Endothelial cell of umbilical vein (primary cell): ENCODE data around the gene PTPRD. TPM values are rescaled to one million over a fixed set of nuclear protein-coding genes. Genes with fewer than 3 reads are reported as not detected.

Experiments used
- BruUV-seq: library from RNA; stranded (reverse); fragments of 400-500 nt; replicated peaks from 2 replicates; lab custom pipeline; 2021; lab: Mats Ljungman, UMichigan
- CTCF ChIA-PET: fragments of 300-600, 350-600 bp; sonication (Branson Sonifier 250); formaldehyde crosslinking; loops from one replicate; lab custom pipeline; 2021; ENCODE audit warnings: antibody characterized with exemption, inconsistent platforms; lab: Charles Lee
- POLR2A ChIA-PET: fragments of 300-600, 350-600 bp; sonication (Branson Sonifier 250); formaldehyde crosslinking; loops from one replicate; lab custom pipeline; 2021; ENCODE audit warnings: antibody characterized with exemption, inconsistent platforms; lab: Charles Lee
- DNase-seq: peaks from one replicate; pipeline ENCODE4 v3.0.0-alpha.2; 2011; ENCODE audit warnings: low read depth, low spot score
- FAIRE-seq: peaks from 2 replicates; lab custom pipeline; 2011; peaks lifted over from hg19 to GRCh38; lab: Jason Lieb, UNC
- H2AFZ ChIP-seq: 2 replicates; pipeline ENCODE4 v1.6.0; 2012; ENCODE audit warnings: low read depth, low read length, control low read depth, inconsistent platforms
- H3K27ac ChIP-seq: 2 replicates; pipeline ENCODE4 v1.5.1; 2011; ENCODE audit warnings: low read depth, mild to moderate bottlenecking, control low read depth, low read length, moderate library complexity; ENCODE audit not compliant: insufficient read depth
- H3K27me3 ChIP-seq, 2 experiments: 2 replicates each; pipeline versions ENCODE4 v1.6.0 to v1.6.1; 2011; ENCODE audit warnings: low read length in 2 of 2, mixed read lengths in 1 of 2; ENCODE audit not compliant: control insufficient read depth in 2 of 2, insufficient read depth in 2 of 2
- H3K36me3 ChIP-seq, 2 experiments: 2 replicates in 1 of 2; 3 replicates in 1 of 2; pipeline ENCODE4 v1.5.1; 2011; ENCODE audit warnings: low read length in 2 of 2, mild to moderate bottlenecking in 1 of 2, moderate library complexity in 1 of 2; ENCODE audit not compliant: control insufficient read depth in 2 of 2, insufficient read depth in 2 of 2; ENCODE audit errors: extremely low read depth in 1 of 2
- H3K4me1 ChIP-seq: 3 replicates; pipeline ENCODE4 v1.5.1; 2011; ENCODE audit warnings: mild to moderate bottlenecking, low read length; ENCODE audit not compliant: control insufficient read depth, insufficient read depth; ENCODE audit errors: extremely low read depth
- H3K4me2 ChIP-seq: 2 replicates; pipeline ENCODE4 v1.6.1; 2011; ENCODE audit warnings: low read length, control low read depth, mixed read lengths; ENCODE audit not compliant: insufficient read depth
- H3K4me3 ChIP-seq, 3 experiments: fragments of 200-600 bp in 1 of 3; sonication (generic), shearing (Covaris generic) in 1 of 3; replicated peaks in 1 of 3; 2 replicates each; pipeline ENCODE4 v1.5.1; 2011 to 2016; ENCODE audit warnings: control low read depth in 3 of 3, low read length in 3 of 3, mild to moderate bottlenecking in 2 of 3, inconsistent platforms in 1 of 3, low read depth in 1 of 3, moderate library complexity in 1 of 3; ENCODE audit not compliant: insufficient read depth in 1 of 3
- H3K79me2 ChIP-seq: 2 replicates; pipeline ENCODE4 v1.6.0; 2012; ENCODE audit warnings: low read length, inconsistent platforms; ENCODE audit not compliant: control insufficient read depth, insufficient read depth
- H3K9ac ChIP-seq: replicated peaks from 2 replicates; pipeline ENCODE3; 2011; ENCODE audit warnings: low read length, control low read depth; ENCODE audit not compliant: insufficient read depth; ENCODE audit errors: extremely low read depth
- H3K9me1 ChIP-seq: replicated peaks from 3 replicates; pipeline ENCODE4 v1.6.0; 2011; ENCODE audit warnings: mild to moderate bottlenecking, low read length; ENCODE audit not compliant: control insufficient read depth, insufficient read depth; ENCODE audit errors: extremely low read depth
- H3K9me3 ChIP-seq: replicated peaks from 2 replicates; pipeline ENCODE4 v1.5.1; 2012; ENCODE audit warnings: low read length, inconsistent platforms; ENCODE audit not compliant: control insufficient read depth, insufficient read depth
- H4K20me1 ChIP-seq: replicated peaks from 2 replicates; pipeline ENCODE3; 2011; ENCODE audit warnings: mild to moderate bottlenecking, low read length; ENCODE audit not compliant: control insufficient read depth, insufficient read depth; ENCODE audit errors: extremely low read depth
- CTCF ChIP-seq, 2 donors: IDR thresholded peaks; 1 replicate in 1 of 2; 2 replicates in 1 of 2; pipeline ENCODE4 v1.5.1; 2011; ENCODE audit warnings: low read length in 2 of 2, mild to moderate bottlenecking in 2 of 2, moderate library complexity in 2 of 2, control low read depth in 1 of 2, inconsistent platforms in 1 of 2, low read depth in 1 of 2; ENCODE audit not compliant: insufficient read depth in 1 of 2; ENCODE audit errors: extremely low read depth in 1 of 2
- EZH2 ChIP-seq: IDR thresholded peaks from 2 replicates; pipeline ENCODE4 v1.6.1; 2012; ENCODE audit warnings: borderline replicate concordance, low read depth, mild to moderate bottlenecking, moderate library complexity, low read length, inconsistent platforms; ENCODE audit not compliant: severe bottlenecking
- FOS ChIP-seq: IDR thresholded peaks from 2 replicates; pipeline ENCODE4 v1.6.1; 2011; ENCODE audit warnings: mild to moderate bottlenecking, low read length, moderate library complexity, borderline replicate concordance; ENCODE audit not compliant: insufficient read depth
- GATA2 ChIP-seq: IDR thresholded peaks from 2 replicates; pipeline ENCODE4 v1.7.0; 2011; ENCODE audit warnings: low read depth, mild to moderate bottlenecking, moderate library complexity, mixed read lengths, low read length; ENCODE audit not compliant: insufficient read length, insufficient read depth
- JUN ChIP-seq: IDR thresholded peaks from 2 replicates; pipeline ENCODE4 v1.6.1; 2011; ENCODE audit warnings: borderline replicate concordance, low read depth; ENCODE audit not compliant: insufficient read length, insufficient read depth
- MAX ChIP-seq: IDR thresholded peaks from 2 replicates; pipeline ENCODE4 v1.6.1; 2011; ENCODE audit not compliant: insufficient read depth, insufficient read length
- MYC ChIP-seq: IDR thresholded peaks from one replicate; pipeline ENCODE4 v1.6.1; 2011; ENCODE audit warnings: mild to moderate bottlenecking, low read depth, low read length
- POLR2A ChIP-seq: IDR thresholded peaks from 2 replicates; pipeline ENCODE4 v1.6.1; 2012; ENCODE audit warnings: low read depth, mild to moderate bottlenecking, control low read depth, low read length
- POLR2AphosphoS5 ChIP-seq: IDR thresholded peaks from 2 replicates; pipeline ENCODE4 v1.6.1; 2012; ENCODE audit warnings: low read depth, mild to moderate bottlenecking, control low read depth, low read length, moderate library complexity; ENCODE audit not compliant: insufficient read depth
- dilution Hi-C: fragments of 300-500 bp; cut with MboI; formaldehyde crosslinking; loops from one replicate; pipeline ENCODE4 v1.15.0; 2019; ENCODE audit warnings: low sequenced_read_pairs; ENCODE audit not compliant: extremely low pct_ligation_motif_present
- intact Hi-C: fragments of 100-400 bp; cut with micrococcal nuclease; formaldehyde crosslinking; loops from one replicate; pipeline ENCODE4 v1.10.0; 2022
- polyA plus RNA-seq, 4 experiments: library from polyadenylated mRNA; depleted of rRNA in 3 of 4; stranded (reverse) in 3 of 4; unstranded in 1 of 4; fragments of >200 nt; gene quantifications; 2 replicates each; pipeline versions ENCODE4 v1.2.1 to v1.2.3, GENCODE V29; 2011 to 2012; ENCODE audit warnings: missing spikeins in 1 of 4
- total RNA-seq: library from RNA; stranded (reverse); gene quantifications from 2 replicates; pipeline ENCODE4 v1.2.3, GENCODE V29; 2021

PTPRD gene
- total and polyA plus RNA-seq, 2 donors (not counting 3 experiments of a cell fraction or from before 2014, with no cell fraction given), result 5.5 to 5.7 TPM

GRCh38 chr9:9246726-9247125 is 1366.1 kb downstream of the PTPRD start:
- Histone ChIP-seq H3K9me3 (no peaks in the 10 kb centered on the region), H3K4me3 (no peak overlapping the region), H3K9ac (no peak overlapping the region), H3K4me2 (no peak overlapping the region), H3K79me2 (no peaks in the 10 kb centered on the region), H3K4me1 (no peaks in the 10 kb centered on the region), H3K27ac (no peak overlapping the region), H3K27me3 (no peaks in the 10 kb centered on the region), H3K36me3 (no peaks in the 10 kb centered on the region), H3K9me1 (no peaks in the 10 kb centered on the region), H2AFZ (no peak overlapping the region), H4K20me1 (no peaks in the 10 kb centered on the region)
- no TSS peak for BruUV-seq
- FAIRE-seq (no peak), DNase-seq (no peak)
- TF ChIP-seq MYC (no peak), JUN (no peak), POLR2AphosphoS5 (no peak), CTCF (IDR thresholded peaks at IDR 0.05; ENCODE audit: extremely low read depth in 1 of 2, insufficient read depth in 1 of 2, low read depth in 1 of 2, low read length in 2 of 2) (no peak), POLR2A (no peak), EZH2 (no peak), MAX (no peak), GATA2 (no peak), FOS (no peak)
- POLR2A ChIA-PET, result no interaction called here
- CTCF ChIA-PET, result no interaction called here
- intact Hi-C loops, result no loop called here
- dilution Hi-C loops, result no loop called here
